Liver (tissue), 2 donors: Measurements from ENCODE around the gene AKR1B1.

Source experiments
- YY1 ChIP-seq: IDR thresholded peaks from 2 replicates; pipeline ENCODE4 v1.6.1; 2016; ENCODE audit warnings: antibody characterized with exemption, mild to moderate bottlenecking
- TF ChIP-seq, protein P1 (sequence below): fragments of 150-350 bp; IDR thresholded peaks from 2 replicates; pipeline ENCODE4 v1.5.1; 2017; ENCODE audit warnings: improper control_type of control experiment, low read depth, low read length; ENCODE audit not compliant: missing input control
- TF ChIP-seq, protein P2 (sequence below): IDR thresholded peaks from 2 replicates; pipeline ENCODE4 v1.6.1; 2016; ENCODE audit warnings: antibody characterized with exemption, mild to moderate bottlenecking
- donor health status: healthy.

DNA sequence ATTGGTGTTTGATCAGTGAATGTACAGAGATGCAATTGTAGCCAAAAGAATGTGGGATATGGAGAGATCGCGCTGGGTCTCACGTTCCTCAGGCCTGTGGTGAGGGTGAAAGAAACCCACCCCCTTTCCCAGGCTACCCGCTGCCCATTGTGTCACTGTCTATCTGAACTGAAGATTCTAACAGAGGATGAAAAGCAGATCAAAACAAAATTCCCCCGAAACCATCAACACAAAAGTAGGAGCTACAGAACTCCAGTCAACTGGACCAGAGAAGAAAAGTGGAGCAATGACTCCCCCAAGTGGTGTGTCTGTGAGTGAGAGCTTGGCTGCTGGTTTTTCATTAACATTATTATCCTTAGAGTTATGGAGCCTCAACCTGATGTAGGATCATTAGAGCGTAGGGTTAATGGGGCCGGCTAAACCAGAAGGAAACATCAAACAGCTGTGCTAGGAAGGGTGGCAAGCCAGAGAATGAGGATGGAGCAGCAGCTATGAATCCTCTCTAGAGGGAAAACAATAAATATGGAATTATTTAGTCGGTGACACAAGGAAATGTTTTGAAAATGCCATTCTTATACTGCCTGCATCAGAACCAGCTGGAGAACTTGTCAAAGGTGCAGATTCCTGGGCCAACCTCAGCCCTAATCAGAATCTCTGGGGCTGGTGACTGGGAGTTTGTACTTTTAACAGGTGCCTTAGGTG is 38.3 kb downstream of the AKR1B1 start:
- TF ChIP-seq, protein P1, sequence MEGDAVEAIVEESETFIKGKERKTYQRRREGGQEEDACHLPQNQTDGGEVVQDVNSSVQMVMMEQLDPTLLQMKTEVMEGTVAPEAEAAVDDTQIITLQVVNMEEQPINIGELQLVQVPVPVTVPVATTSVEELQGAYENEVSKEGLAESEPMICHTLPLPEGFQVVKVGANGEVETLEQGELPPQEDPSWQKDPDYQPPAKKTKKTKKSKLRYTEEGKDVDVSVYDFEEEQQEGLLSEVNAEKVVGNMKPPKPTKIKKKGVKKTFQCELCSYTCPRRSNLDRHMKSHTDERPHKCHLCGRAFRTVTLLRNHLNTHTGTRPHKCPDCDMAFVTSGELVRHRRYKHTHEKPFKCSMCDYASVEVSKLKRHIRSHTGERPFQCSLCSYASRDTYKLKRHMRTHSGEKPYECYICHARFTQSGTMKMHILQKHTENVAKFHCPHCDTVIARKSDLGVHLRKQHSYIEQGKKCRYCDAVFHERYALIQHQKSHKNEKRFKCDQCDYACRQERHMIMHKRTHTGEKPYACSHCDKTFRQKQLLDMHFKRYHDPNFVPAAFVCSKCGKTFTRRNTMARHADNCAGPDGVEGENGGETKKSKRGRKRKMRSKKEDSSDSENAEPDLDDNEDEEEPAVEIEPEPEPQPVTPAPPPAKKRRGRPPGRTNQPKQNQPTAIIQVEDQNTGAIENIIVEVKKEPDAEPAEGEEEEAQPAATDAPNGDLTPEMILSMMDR: peak; percentile 82
- TF ChIP-seq, protein P2, sequence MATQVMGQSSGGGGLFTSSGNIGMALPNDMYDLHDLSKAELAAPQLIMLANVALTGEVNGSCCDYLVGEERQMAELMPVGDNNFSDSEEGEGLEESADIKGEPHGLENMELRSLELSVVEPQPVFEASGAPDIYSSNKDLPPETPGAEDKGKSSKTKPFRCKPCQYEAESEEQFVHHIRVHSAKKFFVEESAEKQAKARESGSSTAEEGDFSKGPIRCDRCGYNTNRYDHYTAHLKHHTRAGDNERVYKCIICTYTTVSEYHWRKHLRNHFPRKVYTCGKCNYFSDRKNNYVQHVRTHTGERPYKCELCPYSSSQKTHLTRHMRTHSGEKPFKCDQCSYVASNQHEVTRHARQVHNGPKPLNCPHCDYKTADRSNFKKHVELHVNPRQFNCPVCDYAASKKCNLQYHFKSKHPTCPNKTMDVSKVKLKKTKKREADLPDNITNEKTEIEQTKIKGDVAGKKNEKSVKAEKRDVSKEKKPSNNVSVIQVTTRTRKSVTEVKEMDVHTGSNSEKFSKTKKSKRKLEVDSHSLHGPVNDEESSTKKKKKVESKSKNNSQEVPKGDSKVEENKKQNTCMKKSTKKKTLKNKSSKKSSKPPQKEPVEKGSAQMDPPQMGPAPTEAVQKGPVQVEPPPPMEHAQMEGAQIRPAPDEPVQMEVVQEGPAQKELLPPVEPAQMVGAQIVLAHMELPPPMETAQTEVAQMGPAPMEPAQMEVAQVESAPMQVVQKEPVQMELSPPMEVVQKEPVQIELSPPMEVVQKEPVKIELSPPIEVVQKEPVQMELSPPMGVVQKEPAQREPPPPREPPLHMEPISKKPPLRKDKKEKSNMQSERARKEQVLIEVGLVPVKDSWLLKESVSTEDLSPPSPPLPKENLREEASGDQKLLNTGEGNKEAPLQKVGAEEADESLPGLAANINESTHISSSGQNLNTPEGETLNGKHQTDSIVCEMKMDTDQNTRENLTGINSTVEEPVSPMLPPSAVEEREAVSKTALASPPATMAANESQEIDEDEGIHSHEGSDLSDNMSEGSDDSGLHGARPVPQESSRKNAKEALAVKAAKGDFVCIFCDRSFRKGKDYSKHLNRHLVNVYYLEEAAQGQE: no peak
- no peak for TF ChIP-seq YY1
